Neural crest cell (in vitro differentiated cells): Measurements from ENCODE around the gene STAT3. TPM values are rescaled to one million over a fixed set of nuclear protein-coding genes. Genes with fewer than 3 reads are reported as not detected.

Experiments
- DNase-seq: peaks from one replicate; pipeline ENCODE4 v3.0.0; 2021; ENCODE audit warnings: low read depth, mixed read lengths, low spot score
- H3K27ac Mint-ChIP-seq: one replicate; pipeline ENCODE4 v1.8.0; 2021; ENCODE audit warnings: mild to moderate bottlenecking, mixed read lengths; ENCODE audit not compliant: unreplicated experiment
- H3K27me3 Mint-ChIP-seq: 2 replicates; pipeline ENCODE4 v1.8.0; 2021; ENCODE audit warnings: low read depth, mild to moderate bottlenecking, mixed read lengths
- H3K36me3 Mint-ChIP-seq: 2 replicates; pipeline ENCODE4 v1.8.0; 2021; ENCODE audit warnings: low read depth, mild to moderate bottlenecking, mixed read lengths
- H3K4me1 Mint-ChIP-seq: 2 replicates; pipeline ENCODE4 v1.8.0; 2021; ENCODE audit warnings: mixed read lengths
- H3K4me3 Mint-ChIP-seq: one replicate; pipeline ENCODE4 v1.8.0; 2021; ENCODE audit warnings: mild to moderate bottlenecking, mixed read lengths
- H3K9me3 Mint-ChIP-seq: 2 replicates; pipeline ENCODE4 v1.8.0; 2021; ENCODE audit warnings: mixed read lengths
- total RNA-seq: library from RNA; stranded (reverse); gene quantifications from 2 replicates; pipeline ENCODE4 v1.2.1, GENCODE V29; 2021
- TF ChIP-seq, protein P1 (sequence below): fragments of 200-600 bp; sonication (generic); conservative IDR thresholded peaks from 2 replicates; pipeline ENCODE4 v1.5.0; 2021; ENCODE audit warnings: antibody characterized with exemption, mild to moderate bottlenecking

The STAT3 gene
- total RNA-seq, 1 donor from 2014 or later, result 40.9 TPM

DNA sequence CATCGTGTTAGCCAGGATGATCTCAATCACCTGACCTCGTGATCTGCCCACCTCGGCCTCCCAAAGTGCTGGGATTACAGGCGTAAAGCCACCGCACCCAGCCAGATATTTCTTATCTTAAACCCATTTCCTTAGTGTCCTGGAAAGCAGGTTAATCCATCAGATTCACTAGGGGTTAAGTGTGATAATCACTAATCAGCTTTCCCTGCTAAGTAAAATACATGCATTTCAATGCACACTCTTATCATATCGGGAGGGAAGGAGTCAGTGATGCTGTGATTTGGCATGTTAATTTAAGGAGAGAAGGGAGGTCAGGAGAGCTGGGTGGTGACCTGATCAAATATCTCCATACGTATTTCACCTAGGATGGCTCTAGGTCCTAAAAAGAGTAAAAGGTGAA, 29.1 kb downstream of the STAT3 start:
- Mint-ChIP-seq H3K36me3 (peaks cover 4% of the 10 kb centered on the region), H3K9me3 (no peaks in the 10 kb centered on the region), H3K4me1 (peaks cover 30% of the 10 kb centered on the region), H3K27me3 (no peaks in the 10 kb centered on the region), H3K27ac (no peak overlapping the region), H3K4me3 (no peak overlapping the region)
- TF ChIP-seq, protein P1, sequence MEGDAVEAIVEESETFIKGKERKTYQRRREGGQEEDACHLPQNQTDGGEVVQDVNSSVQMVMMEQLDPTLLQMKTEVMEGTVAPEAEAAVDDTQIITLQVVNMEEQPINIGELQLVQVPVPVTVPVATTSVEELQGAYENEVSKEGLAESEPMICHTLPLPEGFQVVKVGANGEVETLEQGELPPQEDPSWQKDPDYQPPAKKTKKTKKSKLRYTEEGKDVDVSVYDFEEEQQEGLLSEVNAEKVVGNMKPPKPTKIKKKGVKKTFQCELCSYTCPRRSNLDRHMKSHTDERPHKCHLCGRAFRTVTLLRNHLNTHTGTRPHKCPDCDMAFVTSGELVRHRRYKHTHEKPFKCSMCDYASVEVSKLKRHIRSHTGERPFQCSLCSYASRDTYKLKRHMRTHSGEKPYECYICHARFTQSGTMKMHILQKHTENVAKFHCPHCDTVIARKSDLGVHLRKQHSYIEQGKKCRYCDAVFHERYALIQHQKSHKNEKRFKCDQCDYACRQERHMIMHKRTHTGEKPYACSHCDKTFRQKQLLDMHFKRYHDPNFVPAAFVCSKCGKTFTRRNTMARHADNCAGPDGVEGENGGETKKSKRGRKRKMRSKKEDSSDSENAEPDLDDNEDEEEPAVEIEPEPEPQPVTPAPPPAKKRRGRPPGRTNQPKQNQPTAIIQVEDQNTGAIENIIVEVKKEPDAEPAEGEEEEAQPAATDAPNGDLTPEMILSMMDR, result no peak
- no peak for DNase-seq

DNA sequence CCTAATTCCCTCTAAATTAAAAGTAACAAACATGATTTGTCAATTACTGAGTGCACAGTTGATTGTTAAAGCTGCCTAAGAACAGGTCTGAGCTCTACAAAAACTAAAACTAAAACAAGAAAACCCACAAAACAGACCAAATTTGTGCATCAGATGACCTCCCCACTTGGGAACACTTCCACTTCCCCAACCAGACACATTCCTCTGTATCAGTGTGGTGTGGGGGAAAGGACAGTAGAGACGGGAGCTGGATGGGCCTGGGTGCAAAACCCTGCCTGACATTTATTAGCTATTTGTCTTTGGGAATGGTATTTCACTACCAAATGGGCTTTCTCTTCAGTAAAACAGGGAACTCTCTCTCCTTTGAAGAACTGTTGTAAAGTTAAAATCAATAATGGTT, 29.8 kb downstream of the STAT3 start:
- peaks cover 4% of the 10 kb centered on the region for H3K36me3 Mint-ChIP-seq

DNA sequence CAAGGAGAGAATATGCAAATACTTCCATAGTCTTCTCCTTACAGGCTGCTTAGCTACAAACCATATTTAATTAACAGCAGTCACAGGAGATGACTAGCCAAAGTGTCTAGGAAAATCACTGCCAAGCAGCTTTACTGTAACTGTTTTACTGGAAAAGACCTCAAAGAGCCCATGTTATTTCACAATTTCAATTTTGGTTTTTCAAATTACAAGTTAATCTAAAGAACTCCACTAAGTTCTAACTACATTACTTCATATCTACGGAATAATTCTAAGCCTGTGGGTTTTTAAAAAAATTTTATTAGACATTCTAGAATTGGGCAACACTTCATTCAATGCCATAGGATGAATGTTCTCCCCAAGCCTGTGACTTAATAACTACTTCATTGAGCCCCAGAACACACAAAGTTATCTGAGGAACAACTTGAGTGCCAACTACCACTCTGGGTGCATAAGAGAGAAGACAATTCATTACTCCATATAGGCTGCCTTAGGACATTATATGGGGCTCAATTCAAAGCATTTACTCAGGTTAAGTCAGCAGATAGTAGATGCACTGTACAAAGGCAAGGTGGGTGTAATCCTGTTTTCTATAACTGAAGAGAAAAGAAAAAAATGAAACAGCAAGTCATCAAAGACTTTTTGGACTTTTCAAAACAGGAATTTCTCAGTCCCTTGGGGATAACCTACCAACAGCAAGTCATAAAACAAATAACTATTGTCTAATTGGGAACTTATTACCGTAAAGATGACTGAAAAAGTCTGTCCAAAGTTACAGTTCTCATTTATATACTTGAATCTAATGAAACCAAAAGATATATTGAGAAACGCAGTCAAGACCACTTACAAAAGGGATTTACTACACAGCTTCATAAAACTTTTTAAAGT, 33.0 kb downstream of the STAT3 start:
- peaks cover 10% of the 10 kb centered on the region for H3K4me1 Mint-ChIP-seq
- no peak for DNase-seq
- H3K27ac Mint-ChIP-seq, result no peak overlapping the region
- H3K9me3 Mint-ChIP-seq, result no peaks in the 10 kb centered on the region
- no peak overlapping the region for H3K4me3 Mint-ChIP-seq
- H3K36me3 Mint-ChIP-seq, result peaks cover 4% of the 10 kb centered on the region
- TF ChIP-seq, protein P1, result no peak
- no peaks in the 10 kb centered on the region for H3K27me3 Mint-ChIP-seq

More for the DNA sequence above, 29.8 kb downstream of the STAT3 start:
- H3K9me3 Mint-ChIP-seq, result no peaks in the 10 kb centered on the region
- TF ChIP-seq, protein P1, result no peak
- H3K27ac Mint-ChIP-seq, result no peak overlapping the region
- H3K27me3 Mint-ChIP-seq, result no peaks in the 10 kb centered on the region
- H3K4me3 Mint-ChIP-seq, result no peak overlapping the region
- peaks cover 30% of the 10 kb centered on the region for H3K4me1 Mint-ChIP-seq
- no peak for DNase-seq

DNA sequence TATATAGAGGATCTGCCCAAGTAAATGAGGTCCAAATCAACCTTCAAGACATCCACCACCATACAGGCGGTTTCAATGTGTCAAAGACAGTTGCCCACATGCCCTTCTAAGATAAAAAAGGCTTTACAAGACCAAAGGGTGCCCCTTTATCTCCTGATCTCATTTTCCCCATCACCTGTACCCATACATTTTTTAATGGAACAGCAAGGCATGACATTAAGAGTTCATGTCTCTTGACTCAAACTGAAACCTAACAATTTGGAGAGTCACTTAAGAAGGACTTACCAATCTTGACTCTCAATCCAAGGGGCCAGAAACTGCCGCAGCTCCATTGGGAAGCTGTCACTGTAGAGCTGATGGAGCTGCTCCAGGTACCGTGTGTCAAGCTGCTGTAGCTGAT, 40.1 kb downstream of the STAT3 start:
- Mint-ChIP-seq H3K27me3 (no peaks in the 10 kb centered on the region), H3K4me1 (peaks cover 22% of the 10 kb centered on the region), H3K27ac (no peak overlapping the region), H3K36me3 (peaks cover 6% of the 10 kb centered on the region), H3K4me3 (no peak overlapping the region), H3K9me3 (no peaks in the 10 kb centered on the region)
- no peak for DNase-seq
- TF ChIP-seq, protein P1, result no peak

DNA sequence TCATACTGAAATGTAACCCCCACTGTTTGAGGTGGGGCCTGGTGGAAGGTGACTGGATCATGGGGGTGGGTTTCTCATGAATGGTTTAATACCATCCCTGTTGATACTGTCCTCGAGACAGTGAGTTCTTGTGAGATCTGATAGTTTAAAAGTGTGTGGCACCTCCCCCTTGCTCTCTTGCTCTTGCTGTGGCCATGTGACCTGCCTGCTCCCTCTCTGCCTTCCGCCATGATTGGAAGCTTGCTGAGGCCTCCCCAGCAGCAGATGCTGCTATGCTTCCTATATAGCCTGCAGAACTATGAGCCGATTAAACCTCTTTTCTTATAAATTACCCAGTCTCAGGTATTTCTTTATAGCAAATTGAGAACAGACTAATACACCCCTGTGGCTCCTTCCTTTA, 40.6 kb downstream of the STAT3 start:
- no peak for DNase-seq
- no peaks in the 10 kb centered on the region for H3K9me3 Mint-ChIP-seq
- no peak overlapping the region for H3K4me3 Mint-ChIP-seq
- H3K4me1 Mint-ChIP-seq, result peaks cover 25% of the 10 kb centered on the region
- H3K27me3 Mint-ChIP-seq, result no peaks in the 10 kb centered on the region
- no peak overlapping the region for H3K27ac Mint-ChIP-seq
- peaks cover 6% of the 10 kb centered on the region for H3K36me3 Mint-ChIP-seq
- TF ChIP-seq, protein P1, result no peak
